ENCODE results near the gene NKAPL. TPM values are rescaled to one million over a fixed set of nuclear protein-coding genes. Genes with fewer than 3 reads are reported as not detected.

The NKAPL gene
- total and polyA plus RNA-seq, 10 of the 15 experiments (the other 5 are each of a cell fraction or from before 2014, with no cell fraction given): 0.10 to 0.48 (median 0.19) TPM; not detected in 1

GRCh38 chr6:28266962-28267694 is 8.0 kb downstream of the NKAPL start, which contains the start of gene ZSCAN26 (continued):
- TF ChIP-seq SUZ12 (IDR thresholded peaks at IDR 0.05; ENCODE audit: unreplicated experiment): no peak
- peak; percentile 49; the same call in 1 of the 2 replicates for TF ChIP-seq NR2C1 (IDR thresholded peaks at IDR 0.05)
- TF ChIP-seq ASH2L (IDR thresholded peaks at IDR 0.05; ENCODE audit: borderline replicate concordance, low read depth): peak; percentile 87; the same call in 1 of the 2 replicates
- no peak for TF ChIP-seq ZBTB11 (CRISPR knock-in tag; IDR thresholded peaks at IDR 0.05)
- no peak for TF ChIP-seq ESRRA (IDR thresholded peaks at IDR 0.05; ENCODE audit: low read length)
- TF ChIP-seq, protein P1, sequence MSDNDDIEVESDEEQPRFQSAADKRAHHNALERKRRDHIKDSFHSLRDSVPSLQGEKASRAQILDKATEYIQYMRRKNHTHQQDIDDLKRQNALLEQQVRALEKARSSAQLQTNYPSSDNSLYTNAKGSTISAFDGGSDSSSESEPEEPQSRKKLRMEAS (IDR thresholded peaks at IDR 0.05; ENCODE audit: low read depth, low read length): 0 out of 2 replicates have a peak, but pooled peaks have one; percentile 30
- TF ChIP-seq NR2F1 (conservative IDR thresholded peaks at IDR 0.05): peak; percentile 52
- TF ChIP-seq ZBTB4 (CRISPR knock-in tag; IDR thresholded peaks at IDR 0.05): no peak
- TF ChIP-seq KDM1A (IDR thresholded peaks at IDR 0.05; ENCODE audit: borderline replicate concordance): no peak
- TF ChIP-seq CUX1 (IDR thresholded peaks at IDR 0.05; ENCODE audit: insufficient replicate concordance, low read depth, low read length): no peak
- TF ChIP-seq, protein P2, sequence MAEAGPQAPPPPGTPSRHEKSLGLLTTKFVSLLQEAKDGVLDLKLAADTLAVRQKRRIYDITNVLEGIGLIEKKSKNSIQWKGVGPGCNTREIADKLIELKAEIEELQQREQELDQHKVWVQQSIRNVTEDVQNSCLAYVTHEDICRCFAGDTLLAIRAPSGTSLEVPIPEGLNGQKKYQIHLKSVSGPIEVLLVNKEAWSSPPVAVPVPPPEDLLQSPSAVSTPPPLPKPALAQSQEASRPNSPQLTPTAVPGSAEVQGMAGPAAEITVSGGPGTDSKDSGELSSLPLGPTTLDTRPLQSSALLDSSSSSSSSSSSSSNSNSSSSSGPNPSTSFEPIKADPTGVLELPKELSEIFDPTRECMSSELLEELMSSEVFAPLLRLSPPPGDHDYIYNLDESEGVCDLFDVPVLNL (IDR thresholded peaks at IDR 0.05; ENCODE audit: low read depth, low read length): no peak
- peak; percentile 67; the same call in 1 of the 2 replicates for TF ChIP-seq POLR2AphosphoS2 (IDR thresholded peaks at IDR 0.05; ENCODE audit: low read depth, low read length)
- no peak for TF ChIP-seq NFXL1 (IDR thresholded peaks at IDR 0.05; ENCODE audit: borderline replicate concordance)
- peak; percentile 86 for TF ChIP-seq POLR2AphosphoS5 (IDR thresholded peaks at IDR 0.05; ENCODE audit: low read length)
- TF ChIP-seq SRF (IDR thresholded peaks at IDR 0.05; ENCODE audit: low read depth in 2 of 2, low read length in 2 of 2): no peak
